ENCODE measurements around the gene VEPH1. TPM values are rescaled to one million over a fixed set of nuclear protein-coding genes. Genes with fewer than 3 reads are reported as not detected.
A peak's percentile ranks its signal among the peaks of the same experiment; 100 is the strongest.

VEPH1 gene
- polyA plus RNA-seq, 1 experiment = 17.9 TPM

DNA sequence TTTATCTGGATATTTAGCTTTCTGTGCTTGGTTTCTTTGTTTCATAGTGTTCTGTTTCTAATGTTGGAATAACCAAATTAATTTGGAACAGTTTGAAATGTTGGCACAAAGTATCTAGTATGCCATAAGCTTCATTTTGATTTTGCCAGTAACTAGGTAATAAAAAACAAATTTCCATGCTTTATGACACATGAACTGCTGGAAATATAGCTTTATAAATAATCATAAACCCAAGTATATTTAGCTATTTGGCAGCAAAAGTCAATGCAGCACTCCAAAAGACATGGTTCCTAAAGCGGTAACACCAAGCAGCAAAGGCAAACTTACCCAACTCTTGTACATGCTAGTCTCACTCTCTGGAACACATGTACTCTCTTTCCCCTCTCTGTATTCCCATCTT lies 237.3 kb downstream of the VEPH1 start:
- ChIA-PET CTCF (interaction anchor here (1.0 to 1.5 kb wide), 2 partner anchors 26 to 180 kb away, joined by 3 read pairs; no protein-coding TSS in a partner anchor), POLR2A (no interaction called here)
- Histone ChIP-seq H3K36me3 (ENCODE audit: control insufficient read depth, insufficient read depth, low read length) (no peaks in the 10 kb centered on the region), H3K27me3 (ENCODE audit: control insufficient read depth, insufficient read depth, low read length) (no peaks in the 10 kb centered on the region; the same call in 1 of the 2 replicates), H3K4me3 (ENCODE audit: low read depth, low read length) (no peak overlapping the region)
- TF ChIP-seq, protein P1, sequence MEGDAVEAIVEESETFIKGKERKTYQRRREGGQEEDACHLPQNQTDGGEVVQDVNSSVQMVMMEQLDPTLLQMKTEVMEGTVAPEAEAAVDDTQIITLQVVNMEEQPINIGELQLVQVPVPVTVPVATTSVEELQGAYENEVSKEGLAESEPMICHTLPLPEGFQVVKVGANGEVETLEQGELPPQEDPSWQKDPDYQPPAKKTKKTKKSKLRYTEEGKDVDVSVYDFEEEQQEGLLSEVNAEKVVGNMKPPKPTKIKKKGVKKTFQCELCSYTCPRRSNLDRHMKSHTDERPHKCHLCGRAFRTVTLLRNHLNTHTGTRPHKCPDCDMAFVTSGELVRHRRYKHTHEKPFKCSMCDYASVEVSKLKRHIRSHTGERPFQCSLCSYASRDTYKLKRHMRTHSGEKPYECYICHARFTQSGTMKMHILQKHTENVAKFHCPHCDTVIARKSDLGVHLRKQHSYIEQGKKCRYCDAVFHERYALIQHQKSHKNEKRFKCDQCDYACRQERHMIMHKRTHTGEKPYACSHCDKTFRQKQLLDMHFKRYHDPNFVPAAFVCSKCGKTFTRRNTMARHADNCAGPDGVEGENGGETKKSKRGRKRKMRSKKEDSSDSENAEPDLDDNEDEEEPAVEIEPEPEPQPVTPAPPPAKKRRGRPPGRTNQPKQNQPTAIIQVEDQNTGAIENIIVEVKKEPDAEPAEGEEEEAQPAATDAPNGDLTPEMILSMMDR (IDR thresholded peaks at IDR 0.05; ENCODE audit: insufficient read depth, low read depth, low read length) = no peak
- DNase-seq (ENCODE audit: low read depth) = no peak

DNA sequence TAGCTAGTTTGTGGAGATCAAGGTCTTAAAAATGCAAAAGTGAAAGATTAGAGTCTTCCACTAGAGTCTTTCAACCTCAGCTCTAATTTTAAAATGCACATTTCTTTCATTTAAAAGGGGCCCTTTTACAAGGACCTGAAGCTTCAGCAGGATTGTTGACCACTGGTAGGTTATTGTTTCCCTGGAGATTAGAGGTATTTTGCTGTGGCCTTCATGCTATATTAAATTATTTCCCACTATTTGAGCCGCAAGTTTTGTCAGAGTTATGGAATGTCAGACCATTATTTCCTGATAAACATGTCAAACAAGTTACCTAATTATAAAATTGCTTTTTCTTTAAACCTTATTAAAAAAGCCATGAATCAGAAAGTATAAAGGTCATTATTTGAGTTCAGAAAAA lies 240.2 kb downstream of the VEPH1 start:
- CTCF ChIA-PET = no interaction called here
- POLR2A ChIA-PET = no interaction called here
- Histone ChIP-seq H3K27me3 (ENCODE audit: control insufficient read depth, insufficient read depth, low read length) (no peaks in the 10 kb centered on the region), H3K4me3 (ENCODE audit: low read depth, low read length) (no peak overlapping the region), H3K36me3 (ENCODE audit: control insufficient read depth, insufficient read depth, low read length) (no peaks in the 10 kb centered on the region)
- TF ChIP-seq, protein P1 (IDR thresholded peaks at IDR 0.05; ENCODE audit: insufficient read depth, low read depth, low read length) = no peak
- DNase-seq (ENCODE audit: low read depth) = no peak

DNA sequence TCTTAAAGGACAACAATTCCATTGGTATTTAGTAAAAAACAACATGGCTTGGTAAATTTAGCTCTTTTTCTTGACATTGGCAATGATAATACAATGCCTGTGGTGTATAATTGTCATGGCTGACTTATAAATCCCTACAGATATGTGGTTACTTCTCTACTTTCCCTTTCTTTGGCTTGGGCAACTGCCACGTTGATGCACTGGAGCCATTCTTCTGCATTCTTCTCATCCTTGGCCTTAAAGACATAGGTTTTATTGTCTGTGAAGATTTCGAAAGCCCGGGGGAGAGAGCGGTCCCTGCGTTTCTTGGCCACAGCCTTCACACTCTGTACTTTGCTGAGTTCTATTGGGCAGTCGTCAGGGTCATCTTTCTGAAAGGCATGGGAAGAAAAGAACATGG lies 242.2 kb downstream of the VEPH1 start:
- Histone ChIP-seq H3K27me3 (ENCODE audit: control insufficient read depth, insufficient read depth, low read length) (no peaks in the 10 kb centered on the region), H3K4me3 (ENCODE audit: low read depth, low read length) (no peak overlapping the region), H3K36me3 (ENCODE audit: control insufficient read depth, insufficient read depth, low read length) (no peaks in the 10 kb centered on the region)
- ChIA-PET CTCF (interaction anchor here (1.3 kb wide), 1 partner anchor 56 kb away, joined by 4 read pairs; no protein-coding TSS in a partner anchor), POLR2A (interaction anchor here (0.7 kb wide), 1 partner anchor 176 kb away, joined by 3 read pairs; no protein-coding TSS in a partner anchor)
- DNase-seq (ENCODE audit: low read depth) = peak; percentile 39
- TF ChIP-seq, protein P1 (IDR thresholded peaks at IDR 0.05; ENCODE audit: insufficient read depth, low read depth, low read length) = no peak

DNA sequence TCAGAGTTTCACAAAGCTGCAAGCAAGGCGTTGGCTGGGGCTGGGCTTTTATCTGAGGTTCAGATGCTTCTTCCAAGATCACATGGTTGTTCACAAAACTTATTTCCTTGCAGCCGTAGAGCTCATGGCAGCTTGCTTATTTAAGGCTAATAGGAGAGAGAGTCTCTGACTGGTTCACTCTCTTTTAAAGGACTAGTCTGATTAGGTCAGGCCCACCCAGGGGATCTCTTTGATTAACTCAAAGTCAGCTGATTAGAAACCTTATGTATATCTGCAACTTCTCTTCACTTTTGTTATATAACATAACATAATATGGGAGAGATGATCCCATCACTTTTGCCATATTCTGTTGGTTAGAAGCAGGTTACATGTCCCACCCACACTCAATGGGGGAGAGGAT lies 243.4 kb downstream of the VEPH1 start:
- TF ChIP-seq, protein P1 (IDR thresholded peaks at IDR 0.05; ENCODE audit: insufficient read depth, low read depth, low read length) = no peak

DNA sequence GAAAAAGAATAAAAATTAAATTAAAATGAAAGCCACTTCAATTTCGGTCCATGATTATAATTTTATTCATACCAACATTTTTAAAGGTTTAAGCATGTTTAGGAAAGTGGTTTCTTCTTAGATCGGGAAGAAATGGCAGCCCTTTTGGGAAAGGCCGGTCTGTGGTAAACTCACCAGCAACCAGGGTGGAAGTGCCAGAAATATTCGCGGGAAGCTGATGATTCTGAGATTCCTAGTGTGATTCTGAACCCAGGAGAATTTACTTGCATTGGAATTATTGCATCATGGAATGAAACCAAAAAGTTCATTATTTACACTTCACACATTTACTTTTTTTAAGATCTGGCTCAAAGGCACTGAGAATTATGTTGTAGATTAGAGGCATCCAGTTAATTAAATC lies 246.1 kb downstream of the VEPH1 start:
- CTCF ChIA-PET = interaction anchor here (0.8 to 1.1 kb wide), 3 partner anchors 11 to 17 kb away, joined by 3 to 5 read pairs (median 4); no protein-coding TSS in a partner anchor
- TF ChIP-seq, protein P1 (IDR thresholded peaks at IDR 0.05; ENCODE audit: insufficient read depth, low read depth, low read length) = no peak
- POLR2A ChIA-PET = no interaction called here
- H3K36me3 ChIP-seq (ENCODE audit: control insufficient read depth, insufficient read depth, low read length) = no peaks in the 10 kb centered on the region
- DNase-seq (ENCODE audit: low read depth) = no peak
- H3K4me3 ChIP-seq (ENCODE audit: low read depth, low read length) = no peak overlapping the region
- H3K27me3 ChIP-seq (ENCODE audit: control insufficient read depth, insufficient read depth, low read length) = no peaks in the 10 kb centered on the region

More for the DNA sequence above, 243.4 kb downstream of the VEPH1 start:
- Histone ChIP-seq H3K27me3 (ENCODE audit: control insufficient read depth, insufficient read depth, low read length) (no peaks in the 10 kb centered on the region), H3K36me3 (ENCODE audit: control insufficient read depth, insufficient read depth, low read length) (no peaks in the 10 kb centered on the region), H3K4me3 (ENCODE audit: low read depth, low read length) (no peak overlapping the region)
- DNase-seq (ENCODE audit: low read depth) = no peak
- POLR2A ChIA-PET = no interaction called here
- CTCF ChIA-PET = no interaction called here
